H1 (cell line): ENCODE results near the gene RXFP1. TPM values are rescaled to one million over a fixed set of nuclear protein-coding genes. Genes with fewer than 3 reads are reported as not detected.

Experiments used
- CTCF ChIA-PET: fragments of 300-600 bp; sonication (Branson Sonifier 250); formaldehyde crosslinking; loops from one replicate; lab custom pipeline; 2021; ENCODE audit not compliant: partially characterized antibody; lab: Charles Lee
- POLR2A ChIA-PET: fragments of 300-600 bp; sonication (Branson Sonifier 250); formaldehyde crosslinking; loops from one replicate; lab custom pipeline; 2021; ENCODE audit warnings: inconsistent platforms; ENCODE audit not compliant: partially characterized antibody; lab: Charles Lee
- DNase-seq, 2 experiments: peaks; one replicate each; pipeline versions ENCODE4 v3.0.0 to v3.0.0-alpha.2; 2010 to 2022; ENCODE audit warnings: low spot score in 2 of 2, low read depth in 1 of 2, mixed read lengths in 1 of 2
- FAIRE-seq: peaks from 2 replicates; lab custom pipeline; 2011; peaks lifted over from hg19 to GRCh38; lab: Jason Lieb, UNC
- H2AFZ ChIP-seq: 2 replicates; pipeline ENCODE4 v1.8.1; 2012; ENCODE audit warnings: low read length, inconsistent platforms
- H2AK5ac ChIP-seq: 2 replicates; pipeline ENCODE4 v1.6.1; 2013; ENCODE audit warnings: low read depth, low read length
- H2BK120ac ChIP-seq: replicated peaks from 2 replicates; pipeline ENCODE3; 2013; ENCODE audit warnings: low read depth, low read length, inconsistent platforms
- H2BK12ac ChIP-seq: 2 replicates; pipeline ENCODE4 v1.6.1; 2013; ENCODE audit warnings: low read depth, low read length
- H2BK15ac ChIP-seq: 2 replicates; pipeline ENCODE4 v1.6.1; 2013; ENCODE audit warnings: low read length
- H2BK20ac ChIP-seq: 2 replicates; pipeline ENCODE4 v1.6.1; 2013; ENCODE audit warnings: low read length
- H2BK5ac ChIP-seq: 2 replicates; pipeline ENCODE4 v1.6.1; 2013; ENCODE audit warnings: low read depth, low read length
- H3K14ac ChIP-seq: 2 replicates; pipeline ENCODE4 v1.6.1; 2013; ENCODE audit warnings: inconsistent platforms; ENCODE audit not compliant: insufficient read length
- H3K18ac ChIP-seq: 2 replicates; pipeline ENCODE4 v1.6.1; 2013; ENCODE audit warnings: low read length; ENCODE audit errors: extremely low read depth
- H3K23ac ChIP-seq: 2 replicates; pipeline ENCODE4 v1.6.1; 2013; ENCODE audit warnings: inconsistent platforms; ENCODE audit not compliant: insufficient read length
- H3K23me2 ChIP-seq: 2 replicates; pipeline ENCODE4 v1.6.1; 2013; ENCODE audit warnings: low read depth, low read length
- H3K27ac ChIP-seq: 2 replicates; pipeline ENCODE4 v1.6.1; 2011; ENCODE audit warnings: low read depth, low read length, inconsistent platforms
- H3K27me3 ChIP-seq, 4 experiments: replicated peaks in 1 of 4; 1 replicate in 1 of 4; 2 replicates in 3 of 4; pipeline versions ENCODE4 v1.6.1 to v1.8.1; 2011 to 2013; ENCODE audit warnings: low read length in 3 of 4, mild to moderate bottlenecking in 3 of 4, inconsistent platforms in 2 of 4, mixed read lengths in 2 of 4, moderate library complexity in 1 of 4; ENCODE audit not compliant: control insufficient read depth in 3 of 4, insufficient read depth in 3 of 4; ENCODE audit errors: extremely low read depth in 1 of 4
- H3K36me3 ChIP-seq, 4 experiments: 2 replicates each; pipeline versions ENCODE4 v1.6.1 to v1.8.1; 2011 to 2013; ENCODE audit warnings: mild to moderate bottlenecking in 4 of 4, low read length in 3 of 4, moderate library complexity in 2 of 4, control low read depth in 1 of 4, inconsistent platforms in 1 of 4; ENCODE audit not compliant: insufficient read depth in 4 of 4, control insufficient read depth in 2 of 4
- H3K4ac ChIP-seq: replicated peaks from 2 replicates; pipeline ENCODE3; 2013; ENCODE audit warnings: low read length, low read depth, mixed read lengths, inconsistent platforms; ENCODE audit not compliant: insufficient read length
- H3K4me1 ChIP-seq, 4 experiments: replicated peaks in 1 of 4; 1 replicate in 1 of 4; 2 replicates in 3 of 4; pipeline versions ENCODE4 v1.6.1 to v1.8.1; 2011 to 2013; ENCODE audit warnings: low read length in 3 of 4, inconsistent platforms in 2 of 4, mixed read lengths in 1 of 4; ENCODE audit not compliant: insufficient read depth in 4 of 4, control insufficient read depth in 3 of 4
- H3K4me2 ChIP-seq, 2 experiments: 2 replicates each; pipeline versions ENCODE4 v1.6.1 to v1.8.1; 2011 to 2013; ENCODE audit warnings: low read depth in 2 of 2, low read length in 2 of 2, control low read depth in 1 of 2, inconsistent platforms in 1 of 2, mild to moderate bottlenecking in 1 of 2; ENCODE audit not compliant: insufficient read depth in 1 of 2
- H3K4me3 ChIP-seq, 4 experiments: fragments of 200-600, 300-600 bp in 1 of 4; sonication (generic), shearing (Covaris generic), sonication (Bioruptor Twin) in 1 of 4; 2 replicates each; pipeline versions ENCODE4 v1.5.1 to v1.8.1; 2011 to 2016; ENCODE audit warnings: low read length in 4 of 4, low read depth in 3 of 4, control low read depth in 2 of 4, inconsistent platforms in 2 of 4, mild to moderate bottlenecking in 2 of 4, mixed read lengths in 1 of 4, moderate library complexity in 1 of 4; ENCODE audit not compliant: insufficient read depth in 2 of 4; ENCODE audit errors: extremely low read depth in 1 of 4
- H3K56ac ChIP-seq: replicated peaks from 2 replicates; pipeline ENCODE3; 2013; ENCODE audit warnings: low read depth, mild to moderate bottlenecking, mixed read lengths, low read length, inconsistent platforms; ENCODE audit not compliant: insufficient read length
- H3K79me1 ChIP-seq: 2 replicates; pipeline ENCODE4 v1.6.1; 2013; ENCODE audit warnings: low read depth, low read length, control low read depth
- H3K79me2 ChIP-seq, 2 experiments: 2 replicates each; pipeline versions ENCODE4 v1.6.1 to v1.8.1; 2012 to 2013; ENCODE audit warnings: low read length in 2 of 2, mild to moderate bottlenecking in 2 of 2, inconsistent platforms in 1 of 2; ENCODE audit not compliant: insufficient read depth in 2 of 2, control insufficient read depth in 1 of 2
- H3K9ac ChIP-seq, 4 experiments: replicated peaks in 1 of 4; 1 replicate in 1 of 4; 2 replicates in 3 of 4; pipeline versions ENCODE4 v1.6.1 to v1.8.1; 2011 to 2013; ENCODE audit warnings: low read depth in 3 of 4, low read length in 3 of 4, control low read depth in 2 of 4, mild to moderate bottlenecking in 2 of 4, moderate library complexity in 2 of 4, inconsistent platforms in 1 of 4; ENCODE audit errors: extremely low read depth in 1 of 4
- H3K9me3 ChIP-seq, 2 experiments: 2 replicates each; pipeline versions ENCODE4 v1.6.1 to v1.8.1; 2012 to 2013; ENCODE audit warnings: mild to moderate bottlenecking in 2 of 2, moderate library complexity in 2 of 2, control low read depth in 1 of 2, inconsistent platforms in 1 of 2, low read depth in 1 of 2, low read length in 1 of 2, mixed read lengths in 1 of 2; ENCODE audit not compliant: insufficient read depth in 2 of 2
- H4K20me1 ChIP-seq, 2 experiments: replicated peaks in 1 of 2; 2 replicates each; pipeline versions ENCODE3 to v1.8.1; 2011 to 2013; ENCODE audit warnings: inconsistent platforms in 2 of 2, low read length in 2 of 2, mild to moderate bottlenecking in 1 of 2; ENCODE audit not compliant: insufficient read depth in 2 of 2, control insufficient read depth in 1 of 2
- H4K5ac ChIP-seq: 2 replicates; pipeline ENCODE4 v1.6.1; 2013; ENCODE audit warnings: low read length, low read depth, mixed read lengths, inconsistent platforms; ENCODE audit not compliant: insufficient read length
- H4K8ac ChIP-seq: 2 replicates; pipeline ENCODE4 v1.8.0; 2013; ENCODE audit warnings: mild to moderate bottlenecking, moderate library complexity, low read length, inconsistent platforms; ENCODE audit not compliant: insufficient read depth; ENCODE audit errors: extremely low read depth
- H4K91ac ChIP-seq: replicated peaks from 2 replicates; pipeline ENCODE3; 2013; ENCODE audit warnings: low read length, mixed read lengths, inconsistent platforms; ENCODE audit not compliant: insufficient read length
- JUN ChIP-seq: IDR thresholded peaks from 2 replicates; pipeline ENCODE4 v1.6.1; 2011; ENCODE audit warnings: low read depth, mild to moderate bottlenecking, improper control_type of control experiment, low read length
- POU5F1 ChIP-seq: IDR thresholded peaks from 2 replicates; pipeline ENCODE4 v1.6.1; 2011; ENCODE audit warnings: low read depth, mild to moderate bottlenecking, low read length, moderate library complexity
- SRF ChIP-seq: IDR thresholded peaks from 2 replicates; pipeline ENCODE4 v1.6.1; 2011; ENCODE audit warnings: mild to moderate bottlenecking, low read depth, low read length, moderate library complexity
- TEAD4 ChIP-seq: IDR thresholded peaks from 2 replicates; pipeline ENCODE4 v1.6.1; 2012; ENCODE audit warnings: low read depth, low read length, inconsistent platforms, mixed read lengths
- WGBS, 2 experiments: shearing (Covaris generic) in 1 of 2; methylation state at CpG; one replicate each; pipeline versions ENCODE4 v1.1.6 to v1.1.7; 2013 to 2015; ENCODE audit warnings: low lambda C conversion rate in 2 of 2, mixed read lengths in 2 of 2, inconsistent platforms in 1 of 2, low coverage in 1 of 2, missing lambda C conversion rate in 1 of 2; ENCODE audit not compliant: insufficient replicate concordance in 2 of 2, insufficient coverage in 1 of 2, insufficient read length in 1 of 2; ENCODE audit errors: extremely low coverage in 1 of 2, missing lambda C conversion rate in 1 of 2; 5-methylcytosine and 5-hydroxymethylcytosine counted together
- polyA plus RNA-seq, 7 experiments: library from polyadenylated mRNA; depleted of rRNA in 3 of 7; stranded (reverse) in 5 of 7; unstranded in 2 of 7; fragments of >200 nt in 5 of 7; fragments of 200-250 nt in 2 of 7; gene quantifications; 1 replicate in 5 of 7; 2 replicates in 1 of 7; 4 replicates in 1 of 7; pipeline versions ENCODE4 v1.2.1 to v1.2.3, GENCODE V29; 2011 to 2013; ENCODE audit warnings: missing spikeins in 2 of 7, mixed read lengths in 2 of 7
- total RNA-seq: library from RNA; stranded (reverse); fragmentation: NEBNext Ultra II Directional; extraction: Animal tissue kit (Norgen Biotek cat#: 25700); gene quantifications from 2 replicates; pipeline ENCODE4 v1.2.1, GENCODE V29; 2021
- TF ChIP-seq, protein P1 (sequence below): IDR thresholded peaks from 2 replicates; pipeline ENCODE4 v1.6.1; 2012; ENCODE audit warnings: inconsistent platforms

Gene RXFP1
- total and polyA plus RNA-seq, 2 of the 8 experiments (the other 6 are each of a cell fraction or from before 2014, with no cell fraction given): 0.14 to 0.56 TPM

DNA sequence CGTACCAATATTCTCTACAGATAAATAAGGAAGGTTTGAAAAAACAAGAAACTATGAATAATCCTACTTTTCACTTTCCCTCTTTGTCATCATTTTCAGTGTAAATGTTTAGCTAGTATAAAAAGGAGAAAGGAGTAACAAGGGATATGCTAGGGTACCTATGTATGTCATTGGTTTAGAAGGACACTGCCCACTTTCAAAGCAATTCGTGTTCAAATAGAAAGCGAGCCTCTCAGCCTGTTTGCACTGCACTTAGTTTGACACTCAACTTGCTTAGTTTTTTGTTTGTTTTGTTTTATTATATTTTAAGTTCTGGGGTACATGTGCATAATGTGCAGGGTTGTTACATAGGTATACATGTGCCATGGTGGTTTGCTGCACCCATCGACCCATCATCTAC lies 21.6 kb upstream of the RXFP1 start:
- Histone ChIP-seq H2BK5ac (no peak overlapping the region), H2BK20ac (no peak overlapping the region), H2BK120ac (no peak overlapping the region), H3K9me3 (no peaks in the 10 kb centered on the region), H3K27ac (no peak overlapping the region), H4K20me1 (no peaks in the 10 kb centered on the region), H3K27me3 (no peaks in the 10 kb centered on the region), H3K4me2 (no peak overlapping the region), H3K79me2 (no peaks in the 10 kb centered on the region), H2BK12ac (no peak overlapping the region), H4K91ac (no peak overlapping the region), H3K18ac (no peak overlapping the region), H3K4me3 (no peak overlapping the region), H2BK15ac (no peak overlapping the region), H3K23me2 (no peaks in the 10 kb centered on the region), H2AK5ac (no peak overlapping the region), H3K14ac (no peak overlapping the region), H3K4me1 (no peaks in the 10 kb centered on the region), H4K5ac (no peak overlapping the region), H3K4ac (no peak overlapping the region), H3K9ac (no peak overlapping the region), H4K8ac (no peak overlapping the region), H3K23ac (no peak overlapping the region), H2AFZ (no peak overlapping the region), H3K56ac (no peak overlapping the region), H3K79me1 (no peaks in the 10 kb centered on the region), H3K36me3 (no peaks in the 10 kb centered on the region)
- ChIA-PET CTCF (no interaction called here), POLR2A (no interaction called here)
- DNase-seq: no peak
- TF ChIP-seq POU5F1 (no peak), SRF (no peak), TEAD4 (no peak), JUN (no peak)
- TF ChIP-seq, protein P1, sequence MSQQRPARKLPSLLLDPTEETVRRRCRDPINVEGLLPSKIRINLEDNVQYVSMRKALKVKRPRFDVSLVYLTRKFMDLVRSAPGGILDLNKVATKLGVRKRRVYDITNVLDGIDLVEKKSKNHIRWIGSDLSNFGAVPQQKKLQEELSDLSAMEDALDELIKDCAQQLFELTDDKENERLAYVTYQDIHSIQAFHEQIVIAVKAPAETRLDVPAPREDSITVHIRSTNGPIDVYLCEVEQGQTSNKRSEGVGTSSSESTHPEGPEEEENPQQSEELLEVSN: no peak
- 95% methylated on average over 3 of the region's 4 CpGs; no CpG with 5 or more reads in 1 of the 2 experiments for WGBS, 2 experiments
- FAIRE-seq: no peak
